Measurements from ENCODE around the gene NEIL3.

DNA sequence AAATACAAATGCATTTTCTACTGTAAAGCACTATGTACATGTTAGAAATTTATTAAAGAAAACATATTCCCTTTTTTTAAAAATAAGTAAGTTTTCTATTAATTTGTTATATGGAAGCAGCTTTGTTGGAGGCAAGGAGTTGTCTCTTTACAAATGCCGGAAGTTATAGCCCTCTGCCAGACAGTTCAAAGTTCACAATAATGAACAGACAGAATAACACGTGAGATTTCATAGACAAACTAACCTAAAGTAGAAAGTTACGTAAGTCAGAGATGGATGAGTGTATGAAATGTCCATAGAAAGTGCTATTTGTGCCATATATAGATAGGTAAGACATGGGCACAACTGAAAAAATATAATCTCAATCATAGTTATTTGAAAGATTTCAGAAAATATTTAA is 43.9 kb upstream of the NEIL3 start:
- TF ChIP-seq EZH2phosphoT487 (IDR thresholded peaks at IDR 0.05; ENCODE audit: insufficient read depth, low read depth) (no peak), EZH2 (IDR thresholded peaks at IDR 0.05; ENCODE audit: insufficient read depth, poor library complexity, severe bottlenecking) (no peak)

Data from GM23248 (cell line).